GM12874 (cell line): Measurements from ENCODE around the gene FBXO34.

ENCODE experiments used
- CTCF ChIP-seq: IDR thresholded peaks from 2 replicates; pipeline ENCODE4 v1.5.1; 2011; ENCODE audit warnings: low read depth, mild to moderate bottlenecking, control low read depth, low read length, moderate library complexity; ENCODE audit not compliant: insufficient read depth

Gene FBXO34

GRCh38 chr14:55301437-55302121 lies 30.4 kb downstream of the FBXO34 start:
- no peak for TF ChIP-seq CTCF

- no peak for TF ChIP-seq CTCF
These were observed 31.3 kb downstream of the FBXO34 start for GRCh38 chr14:55302367-55303124.

GRCh38 chr14:55303125-55303499 lies 31.9 kb downstream of the FBXO34 start:
- no peak for TF ChIP-seq CTCF

GRCh38 chr14:55303691-55304145 lies 32.5 kb downstream of the FBXO34 start:
- no peak for TF ChIP-seq CTCF

- TF ChIP-seq CTCF, result no peak
These were observed 35.8 kb downstream of the FBXO34 start for GRCh38 chr14:55306938-55307589.

GRCh38 chr14:55309154-55309553 lies 37.9 kb downstream of the FBXO34 start:
- TF ChIP-seq CTCF, result no peak

- no peak for TF ChIP-seq CTCF
These were observed 38.6 kb downstream of the FBXO34 start for GRCh38 chr14:55309761-55310365.
